ENCODE data around the gene KMT2C.

DNA sequence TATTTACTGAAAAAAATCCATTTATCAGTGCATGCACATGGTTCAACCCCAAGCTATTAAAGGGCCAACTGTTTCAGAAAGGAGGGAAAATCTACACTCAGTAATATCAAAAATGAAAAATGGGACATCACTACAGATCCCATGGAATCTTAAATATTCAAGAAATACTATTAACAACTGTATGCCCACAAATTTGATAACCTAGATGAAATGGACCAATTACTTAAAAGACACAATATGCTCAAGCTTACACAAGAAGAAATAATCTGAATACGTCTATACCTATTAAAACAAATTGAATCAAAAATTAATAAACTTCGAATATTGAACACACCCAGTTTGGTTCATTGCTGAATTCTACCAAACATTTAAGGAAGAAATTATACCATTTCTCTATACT lies 87.9 kb downstream of the KMT2C start:
- TF ChIP-seq, protein P1, sequence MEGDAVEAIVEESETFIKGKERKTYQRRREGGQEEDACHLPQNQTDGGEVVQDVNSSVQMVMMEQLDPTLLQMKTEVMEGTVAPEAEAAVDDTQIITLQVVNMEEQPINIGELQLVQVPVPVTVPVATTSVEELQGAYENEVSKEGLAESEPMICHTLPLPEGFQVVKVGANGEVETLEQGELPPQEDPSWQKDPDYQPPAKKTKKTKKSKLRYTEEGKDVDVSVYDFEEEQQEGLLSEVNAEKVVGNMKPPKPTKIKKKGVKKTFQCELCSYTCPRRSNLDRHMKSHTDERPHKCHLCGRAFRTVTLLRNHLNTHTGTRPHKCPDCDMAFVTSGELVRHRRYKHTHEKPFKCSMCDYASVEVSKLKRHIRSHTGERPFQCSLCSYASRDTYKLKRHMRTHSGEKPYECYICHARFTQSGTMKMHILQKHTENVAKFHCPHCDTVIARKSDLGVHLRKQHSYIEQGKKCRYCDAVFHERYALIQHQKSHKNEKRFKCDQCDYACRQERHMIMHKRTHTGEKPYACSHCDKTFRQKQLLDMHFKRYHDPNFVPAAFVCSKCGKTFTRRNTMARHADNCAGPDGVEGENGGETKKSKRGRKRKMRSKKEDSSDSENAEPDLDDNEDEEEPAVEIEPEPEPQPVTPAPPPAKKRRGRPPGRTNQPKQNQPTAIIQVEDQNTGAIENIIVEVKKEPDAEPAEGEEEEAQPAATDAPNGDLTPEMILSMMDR (IDR thresholded peaks at IDR 0.05), result no peak
- TF ChIP-seq ZFX (IDR thresholded peaks at IDR 0.05; ENCODE audit: borderline replicate concordance), result no peak
